GM18508 (cell line): Measurements from ENCODE around the gene MARK3.

ENCODE experiments used
- ATAC-seq: cut with Tn5 transposase; IDR thresholded peaks from one replicate; pipeline ENCODE4 v1.9.1; 2021; ENCODE audit warnings: moderate number of reproducible peaks; ENCODE audit not compliant: insufficient read depth, unreplicated experiment

MARK3 gene

GRCh38 chr14:103430358-103430757 lies 45.1 kb downstream of the MARK3 start:
- ATAC-seq, result no peak

DNA sequence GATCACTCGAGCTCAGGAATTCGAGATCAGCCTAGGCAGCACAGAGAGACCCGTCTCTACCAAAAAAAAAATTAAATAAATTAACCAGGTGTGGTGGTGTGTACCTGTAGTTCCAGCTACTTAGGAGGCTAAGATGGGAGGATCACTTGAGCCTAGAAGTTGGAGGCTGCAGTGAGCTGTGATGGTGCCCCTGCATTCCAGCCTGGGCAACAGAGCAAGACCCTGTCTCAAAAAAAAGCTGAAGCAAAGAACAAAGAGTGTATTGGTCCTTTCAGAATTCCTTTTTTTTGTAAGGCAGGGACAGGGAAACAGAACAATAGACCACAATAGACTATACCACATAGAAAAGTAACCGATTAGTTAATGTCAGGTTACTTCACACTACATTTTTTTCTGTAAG lies 47.4 kb downstream of the MARK3 start:
- ATAC-seq, result no peak

DNA sequence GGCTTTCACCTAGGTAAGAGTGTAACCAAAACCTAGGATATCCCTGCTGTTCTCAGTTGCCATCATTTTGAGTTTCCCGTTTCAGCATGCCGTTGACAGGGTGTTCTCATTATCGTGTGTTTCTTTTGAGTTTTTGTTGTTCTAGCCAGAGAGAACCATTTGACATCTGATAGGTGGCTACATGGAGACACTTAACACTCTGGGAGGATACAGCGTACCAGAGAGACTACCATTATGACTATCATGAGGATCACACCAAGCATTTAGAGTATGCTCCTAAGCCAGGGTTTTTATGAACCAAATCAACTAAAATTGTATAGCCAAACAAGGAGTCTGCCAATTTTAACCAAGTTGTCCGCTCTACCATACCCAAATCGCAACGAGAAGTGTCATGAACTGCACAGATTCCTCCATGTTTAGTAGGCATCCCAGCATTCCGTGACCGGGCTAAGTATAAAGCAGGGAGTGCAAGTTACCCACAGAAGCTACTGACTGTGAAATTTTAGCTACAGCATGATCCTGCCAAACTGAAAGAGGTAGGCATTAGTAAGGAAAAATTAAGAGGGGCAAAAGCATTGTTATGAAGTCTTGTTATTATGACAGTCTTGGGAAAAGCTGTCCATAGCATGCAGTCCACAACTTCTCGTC lies 48.8 kb downstream of the MARK3 start:
- ATAC-seq, result no peak

DNA sequence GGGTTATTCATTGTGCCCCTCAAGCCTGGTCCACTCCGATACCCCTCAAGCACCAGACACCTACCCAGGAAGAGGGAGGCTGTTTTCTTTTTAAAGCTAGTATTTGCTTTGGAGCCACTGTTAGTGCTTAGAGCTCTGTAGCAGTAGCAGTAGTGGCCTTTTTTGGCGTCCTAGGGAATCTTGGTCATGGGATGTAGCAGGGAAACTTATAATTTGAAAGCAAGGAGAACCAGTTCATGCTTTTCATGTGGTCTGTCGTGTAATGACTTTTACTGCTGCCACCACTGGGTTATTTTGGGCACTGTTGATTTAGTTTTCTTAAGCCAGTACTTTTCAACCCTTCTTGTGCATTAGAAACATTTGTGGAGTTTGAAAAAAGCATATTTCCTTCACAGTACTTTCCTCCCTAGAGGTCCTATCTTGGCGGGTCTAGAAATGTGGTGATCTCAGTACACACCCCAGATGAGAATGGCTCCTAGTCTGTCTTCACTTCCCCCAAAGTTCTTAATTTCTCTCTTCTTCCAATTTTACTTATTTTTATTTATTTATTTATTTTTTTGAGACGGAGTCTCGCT lies 49.7 kb downstream of the MARK3 start:
- ATAC-seq, result no peak

DNA sequence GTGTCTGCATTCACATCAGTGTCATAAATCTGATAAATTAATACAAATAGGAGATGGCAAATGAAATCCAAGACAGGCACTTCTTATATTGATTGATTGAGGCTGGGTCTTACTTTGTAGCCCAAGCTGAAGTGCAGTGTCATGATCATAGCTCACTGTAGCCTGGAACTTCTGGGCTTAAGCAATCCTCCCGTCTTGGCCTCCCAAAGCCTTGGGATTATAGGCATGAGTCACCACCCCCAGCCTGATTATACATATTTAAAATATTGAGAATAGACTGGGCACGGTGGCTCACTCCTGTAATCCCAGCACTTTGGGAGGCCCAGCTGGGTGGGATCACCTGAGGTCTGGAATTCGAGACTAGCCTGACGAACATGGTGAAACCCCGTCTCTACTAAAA lies 51.3 kb downstream of the MARK3 start:
- no peak for ATAC-seq

DNA sequence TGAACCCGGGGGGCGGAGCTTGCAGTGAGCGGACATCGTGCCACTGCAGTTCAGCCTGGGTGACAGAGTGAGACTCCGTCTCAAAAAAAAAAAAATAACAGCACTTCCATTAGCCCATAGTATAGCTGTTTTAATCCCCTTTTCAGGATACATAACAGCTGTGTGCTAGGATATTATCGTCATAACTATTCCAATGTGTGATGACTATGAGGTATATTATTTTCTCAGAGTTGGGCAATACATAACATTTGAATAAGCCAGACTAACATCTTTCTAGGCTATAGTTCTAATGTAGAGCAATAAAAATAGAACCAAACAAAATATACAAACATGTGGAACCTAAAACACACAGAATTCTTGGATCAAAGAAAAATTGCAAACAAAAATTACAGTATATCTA lies 57.1 kb downstream of the MARK3 start:
- ATAC-seq, result no peak

- no peak for ATAC-seq
Measured at GRCh38 chr14:103443111-103443510, 57.9 kb downstream of the MARK3 start.

DNA sequence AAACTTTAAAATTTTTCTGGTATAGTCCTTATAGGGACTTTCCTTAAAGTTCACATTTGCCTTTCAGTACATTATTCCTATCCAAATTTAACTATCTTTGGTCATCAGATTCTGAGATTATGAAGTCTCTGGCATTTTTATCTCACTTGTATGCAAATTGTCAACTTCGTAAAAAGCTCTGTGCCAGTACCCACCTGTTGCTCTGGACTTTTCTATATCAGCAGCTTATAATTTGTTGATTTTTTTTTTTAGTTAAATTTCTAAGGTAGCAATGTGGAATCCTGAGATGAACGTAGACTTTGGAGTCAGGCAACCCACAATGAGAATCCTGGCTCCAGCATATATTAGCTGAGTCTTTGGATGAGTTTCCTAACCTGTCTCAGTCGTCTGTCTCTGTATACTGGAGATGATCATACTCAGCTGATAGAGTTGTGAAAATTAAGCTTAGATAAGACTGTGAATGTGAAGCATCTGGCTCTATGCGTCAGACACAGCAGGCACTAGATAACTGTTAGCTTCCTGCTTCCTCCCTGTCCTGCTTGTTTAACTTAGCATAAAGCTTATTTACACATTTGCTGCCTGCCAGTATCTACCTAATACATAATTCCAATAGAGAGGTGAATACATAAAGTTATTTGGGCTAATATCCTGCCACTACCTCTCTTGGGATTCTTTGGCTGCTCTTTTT lies 59.8 kb downstream of the MARK3 start:
- ATAC-seq, result no peak

DNA sequence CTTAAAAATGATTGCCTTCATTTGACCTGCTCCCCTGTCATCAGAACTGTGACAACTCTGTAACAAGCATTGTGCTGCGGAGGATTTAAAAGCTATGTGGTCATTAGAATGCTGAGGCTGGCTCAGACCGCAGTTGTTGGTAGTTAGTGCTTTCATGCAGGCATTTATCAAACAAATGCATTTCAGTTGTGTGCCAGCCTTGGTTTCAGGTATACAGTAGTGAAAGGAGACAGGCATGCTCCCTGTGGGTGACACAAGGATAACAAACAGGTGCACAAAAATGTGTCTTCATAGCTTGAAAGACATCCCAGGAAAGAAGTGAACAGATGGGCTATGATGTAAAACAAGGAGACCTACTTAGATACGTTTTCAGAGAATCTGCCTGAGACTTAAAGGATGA lies 60.6 kb downstream of the MARK3 start:
- no peak for ATAC-seq

DNA sequence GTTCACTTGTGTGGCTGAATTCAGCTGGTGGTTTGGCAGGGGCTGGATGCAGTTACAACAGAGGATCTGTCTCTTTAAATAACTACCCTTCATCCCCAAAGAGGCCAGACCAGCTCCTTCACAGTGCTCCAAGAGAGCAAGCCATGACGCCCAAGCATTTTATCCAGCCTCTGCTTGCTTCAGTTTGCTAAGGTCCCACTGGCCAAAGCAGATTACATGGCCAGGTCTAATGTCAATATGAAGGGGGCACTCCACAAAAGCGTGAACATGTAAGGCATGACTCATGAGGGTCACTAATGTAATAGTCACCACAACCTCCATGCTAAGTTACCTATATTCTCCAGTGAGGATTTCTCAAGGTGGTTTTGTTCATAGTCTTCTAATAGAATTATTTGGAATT lies 62.9 kb downstream of the MARK3 start:
- ATAC-seq, result no peak

DNA sequence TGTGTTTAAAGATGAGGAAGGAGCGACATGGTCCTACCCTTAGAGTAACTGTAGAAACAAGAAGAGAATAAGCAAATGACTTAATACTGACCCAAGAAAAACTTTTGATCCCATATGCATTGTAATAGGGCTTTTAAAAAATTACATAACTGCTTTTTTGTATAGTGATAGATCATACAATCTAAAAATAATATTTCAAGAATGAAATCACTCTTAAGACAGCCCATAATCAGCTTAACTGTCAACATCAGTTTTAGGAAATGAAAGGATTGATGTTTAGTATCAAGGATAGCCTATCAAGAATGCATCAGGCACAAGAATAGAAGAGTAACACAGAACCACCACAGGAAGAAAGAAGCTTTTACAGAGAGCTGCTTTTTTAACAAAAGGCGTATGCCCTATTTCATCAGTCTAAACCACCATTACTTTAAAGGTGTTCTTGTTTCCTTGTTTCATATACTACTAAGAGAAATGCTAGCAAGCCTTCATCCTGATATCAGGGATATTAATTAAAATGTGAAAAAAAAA lies 64.5 kb downstream of the MARK3 start:
- no peak for ATAC-seq

DNA sequence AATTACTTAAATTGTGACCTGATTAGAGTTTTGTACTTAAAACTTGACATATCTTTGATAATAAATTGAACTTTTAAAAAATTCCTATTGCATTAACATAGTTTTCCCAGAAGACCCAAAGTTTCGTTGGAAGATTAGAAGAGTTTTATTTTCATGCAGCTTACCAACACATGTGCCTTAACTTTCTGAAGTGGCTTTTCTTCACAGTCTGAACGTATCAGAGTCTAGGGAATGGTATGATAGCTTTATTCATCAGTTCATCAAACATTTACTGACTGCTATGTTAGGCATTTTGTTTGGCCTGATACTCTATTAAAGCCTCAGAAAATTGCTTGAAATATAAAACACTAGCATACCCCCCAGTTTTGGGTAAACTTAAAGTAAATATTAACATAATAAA lies 65.2 kb downstream of the MARK3 start:
- no peak for ATAC-seq

GRCh38 chr14:103451401-103451800 lies 66.2 kb downstream of the MARK3 start:
- no peak for ATAC-seq

- no peak for ATAC-seq
Measured at GRCh38 chr14:103453791-103454190, 68.6 kb downstream of the MARK3 start.

GRCh38 chr14:103456167-103456835 lies 71.1 kb downstream of the MARK3 start:
- no peak for ATAC-seq

- no peak for ATAC-seq
Measured at GRCh38 chr14:103460415-103460814, 75.2 kb downstream of the MARK3 start.

DNA sequence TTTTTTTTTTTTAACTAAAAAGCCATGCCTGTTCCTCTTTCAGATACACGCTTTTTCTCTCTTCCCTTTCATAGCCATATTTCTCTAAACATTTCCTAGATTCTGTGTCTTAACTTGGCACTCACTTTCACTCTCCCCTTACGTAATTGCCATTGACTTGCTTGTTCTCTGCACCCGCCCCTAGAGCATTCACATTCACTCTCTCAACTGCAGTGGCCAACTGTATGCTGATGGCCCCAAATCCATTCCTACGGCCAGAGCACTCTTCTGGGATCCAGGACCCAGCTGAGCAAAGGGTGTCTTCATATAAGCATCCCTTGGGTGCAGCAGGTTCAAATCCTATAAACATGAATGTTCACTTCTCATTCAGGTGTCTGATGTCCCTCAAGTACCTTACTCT lies 77.9 kb downstream of the MARK3 start:
- ATAC-seq, result no peak

- ATAC-seq, result no peak
Measured at GRCh38 chr14:103463851-103464250, 78.6 kb downstream of the MARK3 start.

DNA sequence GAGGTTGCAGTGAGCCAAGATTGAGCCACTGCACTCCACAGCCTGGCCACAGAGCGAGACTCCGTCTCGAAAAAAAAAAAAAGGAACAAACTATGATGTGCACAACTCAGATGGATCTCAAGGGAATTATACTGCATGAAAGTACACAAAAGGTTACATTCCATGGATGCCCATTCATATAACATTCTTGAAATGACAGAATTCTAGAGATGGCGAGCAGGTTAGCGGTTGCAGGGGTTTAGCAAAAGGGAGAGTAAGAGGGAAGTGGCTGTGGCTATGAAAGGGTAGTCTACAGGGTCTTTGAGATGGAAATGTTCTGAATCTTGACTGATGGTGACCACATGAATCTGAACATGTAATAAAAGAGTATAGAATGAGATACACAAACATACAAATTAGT lies 87.7 kb downstream of the MARK3 start:
- ATAC-seq, result no peak

DNA sequence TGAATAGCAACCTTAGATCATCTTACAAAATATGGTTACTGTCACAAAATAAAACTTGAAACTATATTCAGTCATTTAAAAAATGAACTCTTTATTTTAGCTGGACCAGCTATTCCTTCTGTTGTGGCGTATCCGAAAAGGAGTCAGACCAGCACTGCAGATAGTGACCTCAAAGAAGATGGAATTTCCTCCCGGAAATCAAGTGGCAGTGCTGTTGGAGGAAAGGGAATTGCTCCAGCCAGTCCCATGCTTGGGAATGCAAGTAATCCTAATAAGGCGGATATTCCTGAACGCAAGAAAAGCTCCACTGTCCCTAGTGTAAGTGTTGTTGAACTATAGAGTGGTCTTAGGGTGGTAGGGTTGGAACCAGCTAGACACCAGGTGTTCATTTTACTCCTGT lies 89.7 kb downstream of the MARK3 start:
- ATAC-seq, result no peak

DNA sequence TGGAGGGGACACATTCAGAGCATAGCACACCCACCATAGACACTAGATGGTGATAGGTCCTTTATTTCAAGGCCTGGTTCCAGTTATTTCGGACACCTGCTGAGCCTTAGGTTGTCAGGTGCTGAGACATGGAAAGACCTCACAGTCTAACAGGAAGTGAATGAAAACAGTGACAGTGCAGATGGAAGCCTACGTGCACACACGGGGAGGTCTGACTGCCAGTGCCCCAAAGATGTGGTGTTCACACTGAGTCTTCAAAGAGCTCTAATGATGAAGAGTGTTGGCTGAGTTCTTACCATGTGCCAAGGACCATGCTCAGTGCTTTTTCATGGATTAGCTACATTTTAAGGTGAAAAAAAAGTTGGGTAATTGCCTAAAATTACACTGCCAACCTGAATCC lies 90.8 kb downstream of the MARK3 start:
- no peak for ATAC-seq
